ENCODE measurements around the gene ENOX1.

Gene ENOX1

GRCh38 chr13:43492311-43492710, 294.5 kb downstream of the ENOX1 start:
- H3K9ac ChIP-seq (ENCODE audit: low read length in 5 of 5) = no peak overlapping the region
- H3K4me1 ChIP-seq (ENCODE audit: control insufficient read depth in 5 of 5, insufficient read depth in 5 of 5, low read length in 5 of 5) = no peaks in the 10 kb centered on the region
- no peaks in the 10 kb centered on the region for H3K27me3 ChIP-seq (ENCODE audit: control insufficient read depth in 5 of 5, insufficient read depth in 4 of 5, low read length in 5 of 5)
- H3K9me3 ChIP-seq (ENCODE audit: control insufficient read depth in 5 of 5, low read length in 5 of 5) = no peaks in the 10 kb centered on the region
- no peak overlapping the region for H3K4me3 ChIP-seq (ENCODE audit: low read depth in 1 of 5, low read length in 5 of 5)
- H3K27ac ChIP-seq (ENCODE audit: low read depth, low read length) = no peak overlapping the region
- no peaks in the 10 kb centered on the region for H3K36me3 ChIP-seq (ENCODE audit: control insufficient read depth in 5 of 5, insufficient read depth in 5 of 5, low read length in 5 of 5)

- H3K4me3 ChIP-seq (ENCODE audit: low read depth in 1 of 5, low read length in 5 of 5) = no peak overlapping the region
- no peak overlapping the region for H3K9ac ChIP-seq (ENCODE audit: low read length in 5 of 5)
- H3K27me3 ChIP-seq (ENCODE audit: control insufficient read depth in 5 of 5, insufficient read depth in 4 of 5, low read length in 5 of 5) = no peaks in the 10 kb centered on the region
- H3K4me1 ChIP-seq (ENCODE audit: control insufficient read depth in 5 of 5, insufficient read depth in 5 of 5, low read length in 5 of 5) = peaks cover 0 to 5% (median 0%) of the 10 kb centered on the region in 5 donors
- H3K36me3 ChIP-seq (ENCODE audit: control insufficient read depth in 5 of 5, insufficient read depth in 5 of 5, low read length in 5 of 5) = no peaks in the 10 kb centered on the region
- no peaks in the 10 kb centered on the region for H3K9me3 ChIP-seq (ENCODE audit: control insufficient read depth in 5 of 5, low read length in 5 of 5)
- no peak overlapping the region for H3K27ac ChIP-seq (ENCODE audit: low read depth, low read length)
These were observed 297.5 kb downstream of the ENOX1 start for GRCh38 chr13:43489233-43489632.

- Histone ChIP-seq H3K9me3 (ENCODE audit: control insufficient read depth in 5 of 5, low read length in 5 of 5) (no peaks in the 10 kb centered on the region), H3K4me1 (ENCODE audit: control insufficient read depth in 5 of 5, insufficient read depth in 5 of 5, low read length in 5 of 5) (peaks cover 0 to 5% (median 0%) of the 10 kb centered on the region in 5 donors), H3K27ac (ENCODE audit: low read depth, low read length) (no peak overlapping the region), H3K4me3 (ENCODE audit: low read depth in 1 of 5, low read length in 5 of 5) (no peak overlapping the region), H3K36me3 (ENCODE audit: control insufficient read depth in 5 of 5, insufficient read depth in 5 of 5, low read length in 5 of 5) (no peaks in the 10 kb centered on the region), H3K9ac (ENCODE audit: low read length in 5 of 5) (no peak overlapping the region), H3K27me3 (ENCODE audit: control insufficient read depth in 5 of 5, insufficient read depth in 4 of 5, low read length in 5 of 5) (no peaks in the 10 kb centered on the region)
These were observed 298.9 kb downstream of the ENOX1 start for GRCh38 chr13:43487885-43488284.

- H3K4me1 ChIP-seq (ENCODE audit: control insufficient read depth in 5 of 5, insufficient read depth in 5 of 5, low read length in 5 of 5) = peaks cover 0 to 5% (median 0%) of the 10 kb centered on the region in 5 donors
- no peaks in the 10 kb centered on the region for H3K36me3 ChIP-seq (ENCODE audit: control insufficient read depth in 5 of 5, insufficient read depth in 5 of 5, low read length in 5 of 5)
- H3K27ac ChIP-seq (ENCODE audit: low read depth, low read length) = no peak overlapping the region
- no peak overlapping the region for H3K9ac ChIP-seq (ENCODE audit: low read length in 5 of 5)
- H3K4me3 ChIP-seq (ENCODE audit: low read depth in 1 of 5, low read length in 5 of 5) = no peak overlapping the region
- H3K9me3 ChIP-seq (ENCODE audit: control insufficient read depth in 5 of 5, low read length in 5 of 5) = no peaks in the 10 kb centered on the region
- H3K27me3 ChIP-seq (ENCODE audit: control insufficient read depth in 5 of 5, insufficient read depth in 4 of 5, low read length in 5 of 5) = no peaks in the 10 kb centered on the region
These were observed 299.3 kb downstream of the ENOX1 start for GRCh38 chr13:43487461-43487860.

GRCh38 chr13:43484432-43485225, 302.1 kb downstream of the ENOX1 start:
- H3K36me3 ChIP-seq (ENCODE audit: control insufficient read depth in 5 of 5, insufficient read depth in 5 of 5, low read length in 5 of 5) = no peaks in the 10 kb centered on the region
- H3K4me3 ChIP-seq (ENCODE audit: low read depth in 1 of 5, low read length in 5 of 5) = no peak overlapping the region
- no peak overlapping the region for H3K9ac ChIP-seq (ENCODE audit: low read length in 5 of 5)
- no peaks in the 10 kb centered on the region for H3K9me3 ChIP-seq (ENCODE audit: control insufficient read depth in 5 of 5, low read length in 5 of 5)
- H3K27me3 ChIP-seq (ENCODE audit: control insufficient read depth in 5 of 5, insufficient read depth in 4 of 5, low read length in 5 of 5) = no peaks in the 10 kb centered on the region
- no peak overlapping the region for H3K27ac ChIP-seq (ENCODE audit: low read depth, low read length)
- H3K4me1 ChIP-seq (ENCODE audit: control insufficient read depth in 5 of 5, insufficient read depth in 5 of 5, low read length in 5 of 5) = peaks cover 0 to 5% (median 0%) of the 10 kb centered on the region in 5 donors

GRCh38 chr13:43483930-43484329, 302.8 kb downstream of the ENOX1 start:
- Histone ChIP-seq H3K4me1 (ENCODE audit: control insufficient read depth in 5 of 5, insufficient read depth in 5 of 5, low read length in 5 of 5) (peaks cover 0 to 5% (median 0%) of the 10 kb centered on the region in 5 donors), H3K4me3 (ENCODE audit: low read depth in 1 of 5, low read length in 5 of 5) (no peak overlapping the region), H3K36me3 (ENCODE audit: control insufficient read depth in 5 of 5, insufficient read depth in 5 of 5, low read length in 5 of 5) (no peaks in the 10 kb centered on the region), H3K9ac (ENCODE audit: low read length in 5 of 5) (no peak overlapping the region), H3K27me3 (ENCODE audit: control insufficient read depth in 5 of 5, insufficient read depth in 4 of 5, low read length in 5 of 5) (no peaks in the 10 kb centered on the region), H3K27ac (ENCODE audit: low read depth, low read length) (no peak overlapping the region), H3K9me3 (ENCODE audit: control insufficient read depth in 5 of 5, low read length in 5 of 5) (no peaks in the 10 kb centered on the region)

GRCh38 chr13:43482641-43483040, 304.1 kb downstream of the ENOX1 start:
- Histone ChIP-seq H3K9me3 (ENCODE audit: control insufficient read depth in 5 of 5, low read length in 5 of 5) (no peaks in the 10 kb centered on the region), H3K36me3 (ENCODE audit: control insufficient read depth in 5 of 5, insufficient read depth in 5 of 5, low read length in 5 of 5) (no peaks in the 10 kb centered on the region), H3K27me3 (ENCODE audit: control insufficient read depth in 5 of 5, insufficient read depth in 4 of 5, low read length in 5 of 5) (no peaks in the 10 kb centered on the region), H3K9ac (ENCODE audit: low read length in 5 of 5) (no peak overlapping the region), H3K4me1 (ENCODE audit: control insufficient read depth in 5 of 5, insufficient read depth in 5 of 5, low read length in 5 of 5) (peaks cover 0 to 11% (median 3%) of the 10 kb centered on the region in 5 donors), H3K4me3 (ENCODE audit: low read depth in 1 of 5, low read length in 5 of 5) (no peak overlapping the region), H3K27ac (ENCODE audit: low read depth, low read length) (no peak overlapping the region)

GRCh38 chr13:43482026-43482425, 304.7 kb downstream of the ENOX1 start:
- no peaks in the 10 kb centered on the region for H3K9me3 ChIP-seq (ENCODE audit: control insufficient read depth in 5 of 5, low read length in 5 of 5)
- H3K4me1 ChIP-seq (ENCODE audit: control insufficient read depth in 5 of 5, insufficient read depth in 5 of 5, low read length in 5 of 5) = peaks cover 0 to 15% (median 3%) of the 10 kb centered on the region in 5 donors
- H3K27ac ChIP-seq (ENCODE audit: low read depth, low read length) = no peak overlapping the region
- no peak overlapping the region for H3K9ac ChIP-seq (ENCODE audit: low read length in 5 of 5)
- no peak overlapping the region for H3K4me3 ChIP-seq (ENCODE audit: low read depth in 1 of 5, low read length in 5 of 5)
- H3K36me3 ChIP-seq (ENCODE audit: control insufficient read depth in 5 of 5, insufficient read depth in 5 of 5, low read length in 5 of 5) = no peaks in the 10 kb centered on the region
- no peaks in the 10 kb centered on the region for H3K27me3 ChIP-seq (ENCODE audit: control insufficient read depth in 5 of 5, insufficient read depth in 4 of 5, low read length in 5 of 5)

- H3K9ac ChIP-seq (ENCODE audit: low read length in 5 of 5) = no peak overlapping the region
- H3K9me3 ChIP-seq (ENCODE audit: control insufficient read depth in 5 of 5, low read length in 5 of 5) = no peaks in the 10 kb centered on the region
- H3K27ac ChIP-seq (ENCODE audit: low read depth, low read length) = no peak overlapping the region
- H3K27me3 ChIP-seq (ENCODE audit: control insufficient read depth in 5 of 5, insufficient read depth in 4 of 5, low read length in 5 of 5) = no peaks in the 10 kb centered on the region
- no peaks in the 10 kb centered on the region for H3K36me3 ChIP-seq (ENCODE audit: control insufficient read depth in 5 of 5, insufficient read depth in 5 of 5, low read length in 5 of 5)
- no peak overlapping the region for H3K4me3 ChIP-seq (ENCODE audit: low read depth in 1 of 5, low read length in 5 of 5)
- peaks cover 0 to 12% (median 7%) of the 10 kb centered on the region in 5 donors for H3K4me1 ChIP-seq (ENCODE audit: control insufficient read depth in 5 of 5, insufficient read depth in 5 of 5, low read length in 5 of 5)
These were observed 307.9 kb downstream of the ENOX1 start for GRCh38 chr13:43478902-43479301.

GRCh38 chr13:43478211-43478610, 308.6 kb downstream of the ENOX1 start:
- no peaks in the 10 kb centered on the region for H3K9me3 ChIP-seq (ENCODE audit: control insufficient read depth in 5 of 5, low read length in 5 of 5)
- no peaks in the 10 kb centered on the region for H3K27me3 ChIP-seq (ENCODE audit: control insufficient read depth in 5 of 5, insufficient read depth in 4 of 5, low read length in 5 of 5)
- H3K36me3 ChIP-seq (ENCODE audit: control insufficient read depth in 5 of 5, insufficient read depth in 5 of 5, low read length in 5 of 5) = no peaks in the 10 kb centered on the region
- H3K4me3 ChIP-seq (ENCODE audit: low read depth in 1 of 5, low read length in 5 of 5) = no peak overlapping the region
- H3K27ac ChIP-seq (ENCODE audit: low read depth, low read length) = no peak overlapping the region
- H3K4me1 ChIP-seq (ENCODE audit: control insufficient read depth in 5 of 5, insufficient read depth in 5 of 5, low read length in 5 of 5) = peaks cover 0 to 12% (median 10%) of the 10 kb centered on the region in 5 donors
- no peak overlapping the region for H3K9ac ChIP-seq (ENCODE audit: low read length in 5 of 5)
